ENCODE data around the gene LST1. TPM values are rescaled to one million over a fixed set of nuclear protein-coding genes. Genes with fewer than 3 reads are reported as not detected.

Gene LST1
- total and polyA plus RNA-seq, 4 donors, result 9.6 to 164 (median 87.4) TPM

- no peaks in the 10 kb centered on the region for H3K27me3 ChIP-seq (ENCODE audit: control insufficient read depth in 3 of 3, insufficient read depth in 3 of 3, low read length in 2 of 3)
- no peak overlapping the region for H3K27ac ChIP-seq (ENCODE audit: low read depth in 1 of 2, low read length in 1 of 2)
- H3K4me1 ChIP-seq (ENCODE audit: control insufficient read depth in 5 of 5, insufficient read depth in 5 of 5, low read length in 5 of 5), result no peaks in the 10 kb centered on the region
- no peak overlapping the region for H3K9ac ChIP-seq (ENCODE audit: insufficient read depth in 1 of 2, low read length in 2 of 2)
- no peaks in the 10 kb centered on the region for H3K9me3 ChIP-seq (ENCODE audit: control insufficient read depth in 4 of 4, insufficient read depth in 3 of 4, low read length in 3 of 4)
- no peak overlapping the region for H3K4me3 ChIP-seq
- peak; percentile 17 for TF ChIP-seq CTCF (IDR thresholded peaks at IDR 0.05; ENCODE audit: control extremely low read depth, extremely low read depth)
- no peaks in the 10 kb centered on the region for H3K36me3 ChIP-seq (ENCODE audit: control insufficient read depth in 4 of 4, insufficient read depth in 4 of 4, low read length in 4 of 4)
- ATAC-seq (ENCODE audit: insufficient read depth, low FRiP score) (no peak), DNase-seq (peak in 1 of 3 donors; percentile 15)
- WGBS, 2 donors, result 9 to 17% methylated on average over 2 of the region's 2 CpGs
Observed at GRCh38 chr6:31597006-31597405, 10.9 kb downstream of the LST1 start.

- ATAC-seq (ENCODE audit: insufficient read depth, low FRiP score) (no peak), DNase-seq (no peak)
- H3K9ac ChIP-seq (ENCODE audit: insufficient read depth in 1 of 2, low read length in 2 of 2), result no peak overlapping the region
- no peaks in the 10 kb centered on the region for H3K27me3 ChIP-seq (ENCODE audit: control insufficient read depth in 3 of 3, insufficient read depth in 3 of 3, low read length in 2 of 3)
- 80 to 85% methylated on average over 1 of the region's 1 CpG for WGBS, 2 donors
- H3K4me1 ChIP-seq (ENCODE audit: control insufficient read depth in 5 of 5, insufficient read depth in 5 of 5, low read length in 5 of 5), result no peaks in the 10 kb centered on the region
- TF ChIP-seq CTCF (IDR thresholded peaks at IDR 0.05; ENCODE audit: control extremely low read depth, extremely low read depth), result no peak
- H3K27ac ChIP-seq (ENCODE audit: low read depth in 1 of 2, low read length in 1 of 2), result no peak overlapping the region
- no peaks in the 10 kb centered on the region for H3K9me3 ChIP-seq (ENCODE audit: control insufficient read depth in 4 of 4, insufficient read depth in 3 of 4, low read length in 3 of 4)
- H3K36me3 ChIP-seq (ENCODE audit: control insufficient read depth in 4 of 4, insufficient read depth in 4 of 4, low read length in 4 of 4), result no peaks in the 10 kb centered on the region
- H3K4me3 ChIP-seq, result no peak overlapping the region
Observed at GRCh38 chr6:31607317-31607716, 21.2 kb downstream of the LST1 start.

GRCh38 chr6:31609519-31610406, 23.7 kb downstream of the LST1 start:
- TF ChIP-seq CTCF (IDR thresholded peaks at IDR 0.05; ENCODE audit: control extremely low read depth, extremely low read depth), result no peak

More at GRCh38 chr6:31609519-31610406, 23.7 kb downstream of the LST1 start:
- ATAC-seq (ENCODE audit: insufficient read depth, low FRiP score), result no peak
- Histone ChIP-seq H3K4me1 (ENCODE audit: control insufficient read depth in 5 of 5, insufficient read depth in 5 of 5, low read length in 5 of 5) (peaks cover 0 to 7% (median 0%) of the 10 kb centered on the region in 5 donors), H3K4me3 (no peak overlapping the region), H3K27me3 (ENCODE audit: control insufficient read depth in 3 of 3, insufficient read depth in 3 of 3, low read length in 2 of 3) (no peaks in the 10 kb centered on the region), H3K9ac (ENCODE audit: insufficient read depth in 1 of 2, low read length in 2 of 2) (no peak overlapping the region), H3K36me3 (ENCODE audit: control insufficient read depth in 4 of 4, insufficient read depth in 4 of 4, low read length in 4 of 4) (no peaks in the 10 kb centered on the region), H3K9me3 (ENCODE audit: control insufficient read depth in 4 of 4, insufficient read depth in 3 of 4, low read length in 3 of 4) (no peaks in the 10 kb centered on the region), H3K27ac (ENCODE audit: low read depth in 1 of 2, low read length in 1 of 2) (no peak overlapping the region)
- WGBS, 2 donors, result 69 to 70% methylated on average over 8 of the region's 8 CpGs
- DNase-seq, result peak in 2 of 3 donors; percentile 37 to 40
